ENCODE results near the gene TTN. TPM values are rescaled to one million over a fixed set of nuclear protein-coding genes. Genes with fewer than 3 reads are reported as not detected.

Gene TTN
- total RNA-seq, 1 donor from 2014 or later: 12.2 TPM

- Mint-ChIP-seq H3K4me1 (ENCODE audit: low read depth) (peaks cover 1% of the 10 kb centered on the region), H3K4me3 (ENCODE audit: low read depth) (no peak overlapping the region), H3K36me3 (ENCODE audit: insufficient read depth) (peaks cover 7% of the 10 kb centered on the region), H3K9me3 (ENCODE audit: low read depth) (no peaks in the 10 kb centered on the region), H3K27me3 (no peaks in the 10 kb centered on the region), H3K27ac (no peak overlapping the region)
- DNase-seq (ENCODE audit: low spot score, unreplicated experiment): no peak
- no peak for TF ChIP-seq CTCF (IDR thresholded peaks at IDR 0.05; ENCODE audit: unreplicated experiment)
Observed at GRCh38 chr2:178506524-178506923, 300.7 kb downstream of the TTN start.

GRCh38 chr2:178506101-178506500 lies 301.1 kb downstream of the TTN start:
- no peaks in the 10 kb centered on the region for H3K9me3 Mint-ChIP-seq (ENCODE audit: low read depth)
- peaks cover 1% of the 10 kb centered on the region for H3K4me1 Mint-ChIP-seq (ENCODE audit: low read depth)
- no peak overlapping the region for H3K4me3 Mint-ChIP-seq (ENCODE audit: low read depth)
- no peaks in the 10 kb centered on the region for H3K27me3 Mint-ChIP-seq
- H3K27ac Mint-ChIP-seq: no peak overlapping the region
- no peak for DNase-seq (ENCODE audit: low spot score, unreplicated experiment)
- no peak for TF ChIP-seq CTCF (IDR thresholded peaks at IDR 0.05; ENCODE audit: unreplicated experiment)
- peaks cover 7% of the 10 kb centered on the region for H3K36me3 Mint-ChIP-seq (ENCODE audit: insufficient read depth)

GRCh38 chr2:178502751-178503150 lies 304.5 kb downstream of the TTN start:
- Mint-ChIP-seq H3K4me1 (ENCODE audit: low read depth) (peaks cover 4% of the 10 kb centered on the region), H3K9me3 (ENCODE audit: low read depth) (no peaks in the 10 kb centered on the region), H3K4me3 (ENCODE audit: low read depth) (no peak overlapping the region), H3K36me3 (ENCODE audit: insufficient read depth) (peaks cover 18% of the 10 kb centered on the region), H3K27me3 (no peaks in the 10 kb centered on the region), H3K27ac (no peak overlapping the region)
- no peak for TF ChIP-seq CTCF (IDR thresholded peaks at IDR 0.05; ENCODE audit: unreplicated experiment)
- DNase-seq (ENCODE audit: low spot score, unreplicated experiment): no peak

GRCh38 chr2:178499640-178500039 lies 307.6 kb downstream of the TTN start:
- TF ChIP-seq CTCF (IDR thresholded peaks at IDR 0.05; ENCODE audit: unreplicated experiment): no peak
- no peaks in the 10 kb centered on the region for H3K27me3 Mint-ChIP-seq
- DNase-seq (ENCODE audit: low spot score, unreplicated experiment): no peak
- H3K4me1 Mint-ChIP-seq (ENCODE audit: low read depth): peaks cover 3% of the 10 kb centered on the region
- no peak overlapping the region for H3K4me3 Mint-ChIP-seq (ENCODE audit: low read depth)
- no peaks in the 10 kb centered on the region for H3K9me3 Mint-ChIP-seq (ENCODE audit: low read depth)
- peaks cover 29% of the 10 kb centered on the region for H3K36me3 Mint-ChIP-seq (ENCODE audit: insufficient read depth)
- H3K27ac Mint-ChIP-seq: no peak overlapping the region

- Mint-ChIP-seq H3K36me3 (ENCODE audit: insufficient read depth) (peaks cover 32% of the 10 kb centered on the region), H3K27me3 (no peaks in the 10 kb centered on the region), H3K9me3 (ENCODE audit: low read depth) (no peaks in the 10 kb centered on the region), H3K27ac (no peak overlapping the region), H3K4me1 (ENCODE audit: low read depth) (peaks cover 3% of the 10 kb centered on the region), H3K4me3 (ENCODE audit: low read depth) (no peak overlapping the region)
- no peak for TF ChIP-seq CTCF (IDR thresholded peaks at IDR 0.05; ENCODE audit: unreplicated experiment)
- no peak for DNase-seq (ENCODE audit: low spot score, unreplicated experiment)
Observed at GRCh38 chr2:178498137-178498536, 309.1 kb downstream of the TTN start.

Measured in progenitor cell of endocrine pancreas (in vitro differentiated cells).